HepG2 (cell line): ENCODE measurements around the gene PRRT1B. TPM values are rescaled to one million over a fixed set of nuclear protein-coding genes. Genes with fewer than 3 reads are reported as not detected.

ENCODE experiments used
- FOSL1 ChIP-seq: sonication (generic); formaldehyde crosslinking; IDR thresholded peaks from 2 replicates; pipeline ENCODE4 v1.9.0; 2021; ENCODE audit warnings: missing genetic modification reagents, borderline replicate concordance
- HOXA5 ChIP-seq: sonication (generic); formaldehyde crosslinking; IDR thresholded peaks from 2 replicates; pipeline ENCODE4 v1.4.0; 2020; ENCODE audit warnings: missing genetic modification reagents
- KMT2A ChIP-seq: sonication (generic); formaldehyde crosslinking; IDR thresholded peaks from 2 replicates; pipeline ENCODE4 v1.4.0; 2020; ENCODE audit warnings: missing genetic modification reagents
- MYNN ChIP-seq: sonication (generic); formaldehyde crosslinking; IDR thresholded peaks from 2 replicates; pipeline ENCODE4 v1.4.0; 2020; ENCODE audit warnings: mild to moderate bottlenecking, low read depth, missing genetic modification reagents
- NCOR1 ChIP-seq: fragments of 200-600 bp; sonication (generic); IDR thresholded peaks from 2 replicates; pipeline ENCODE4 v1.7.0; 2017; ENCODE audit warnings: antibody characterized with exemption, low read length, borderline replicate concordance
- NFIB ChIP-seq: sonication (generic); formaldehyde crosslinking; IDR thresholded peaks from 2 replicates; pipeline ENCODE4 v1.9.0; 2021; ENCODE audit warnings: missing genetic modification reagents, mild to moderate bottlenecking, borderline replicate concordance
- NONO ChIP-seq, 2 experiments: fragments of 450-650 bp in 1 of 2; sonication (generic) in 1 of 2; formaldehyde crosslinking in 1 of 2; IDR thresholded peaks in 1 of 2; conservative IDR thresholded peaks in 1 of 2; 2 replicates each; pipeline versions ENCODE4 v1.6.1 to v1.8.0; 2017 to 2022; ENCODE audit warnings: mild to moderate bottlenecking in 1 of 2, missing genetic modification reagents in 1 of 2, moderate library complexity in 1 of 2
- NR2F2 ChIP-seq: IDR thresholded peaks from 2 replicates; pipeline ENCODE4 v1.6.1; 2012; ENCODE audit warnings: low read depth, inconsistent platforms, borderline replicate concordance
- REL ChIP-seq: sonication (generic); formaldehyde crosslinking; conservative IDR thresholded peaks from 2 replicates; pipeline ENCODE4 v1.8.0; 2022; ENCODE audit warnings: mild to moderate bottlenecking, missing genetic modification reagents, moderate library complexity
- REST ChIP-seq, 2 experiments: IDR thresholded peaks; 2 replicates each; pipeline ENCODE4 v1.6.1; 2011 to 2012; ENCODE audit warnings: low read length in 2 of 2, borderline replicate concordance in 1 of 2, low read depth in 1 of 2, mild to moderate bottlenecking in 1 of 2, moderate library complexity in 1 of 2
- YY1 ChIP-seq: IDR thresholded peaks from 2 replicates; pipeline ENCODE4 v1.6.1; 2011; ENCODE audit warnings: low read length, low read depth, moderate library complexity, mild to moderate bottlenecking; ENCODE audit not compliant: insufficient read depth, insufficient replicate concordance
- ZKSCAN5 ChIP-seq: sonication (generic); formaldehyde crosslinking; IDR thresholded peaks from 2 replicates; pipeline ENCODE4 v1.5.1; 2020; ENCODE audit warnings: mild to moderate bottlenecking, missing genetic modification reagents
- ZNF235 ChIP-seq: sonication (generic); formaldehyde crosslinking; IDR thresholded peaks from 2 replicates; pipeline ENCODE4 v1.8.1; 2023; ENCODE audit warnings: mild to moderate bottlenecking, missing genetic modification reagents, borderline replicate concordance
- ZNF274 ChIP-seq: sonication (generic); formaldehyde crosslinking; IDR thresholded peaks from 2 replicates; pipeline ENCODE4 v1.5.1; 2020; ENCODE audit warnings: mild to moderate bottlenecking, missing genetic modification reagents
- ZNF317 ChIP-seq: sonication (generic); formaldehyde crosslinking; IDR thresholded peaks from 2 replicates; pipeline ENCODE4 v1.5.0; 2020; ENCODE audit warnings: mild to moderate bottlenecking, missing genetic modification reagents
- ZNF350 ChIP-seq: sonication (generic); formaldehyde crosslinking; IDR thresholded peaks from 2 replicates; pipeline ENCODE4 v1.4.0; 2020; ENCODE audit warnings: mild to moderate bottlenecking, low read depth, missing genetic modification reagents, borderline replicate concordance
- ZNF75D ChIP-seq: sonication (generic); formaldehyde crosslinking; IDR thresholded peaks from 2 replicates; pipeline ENCODE4 v1.8.1; 2023; ENCODE audit warnings: missing genetic modification reagents, mild to moderate bottlenecking, borderline replicate concordance
- ZUFSP ChIP-seq: sonication (generic); formaldehyde crosslinking; IDR thresholded peaks from 2 replicates; pipeline ENCODE4 v1.9.0; 2021; ENCODE audit warnings: missing genetic modification reagents, mild to moderate bottlenecking, borderline replicate concordance
- polyA plus RNA-seq, 8 experiments: library from polyadenylated mRNA; depleted of rRNA in 3 of 8; stranded (reverse) in 7 of 8; unstranded in 1 of 8; fragments of >200 nt; fragmentation: Illumina TruSeq in 4 of 8; extraction: Trizol in 4 of 8; gene quantifications; 2 replicates each; pipeline versions ENCODE4 v1.2.1 to v1.2.3, GENCODE V29; 2011 to 2016; ENCODE audit warnings: low read depth in 4 of 8, missing spikeins in 1 of 8, mixed read lengths in 1 of 8; ENCODE audit not compliant: insufficient read depth in 1 of 8
- total RNA-seq, 5 experiments: library from RNA; depleted of rRNA; stranded (reverse); fragments of >200 nt; fragmentation: Illumina TruSeq; extraction: Trizol; gene quantifications; 2 replicates each; pipeline ENCODE4 v1.2.3, GENCODE V29; 2016; ENCODE audit warnings: low read depth in 1 of 5
- TF ChIP-seq, protein P1 (sequence below): sonication (generic); formaldehyde crosslinking; IDR thresholded peaks from 2 replicates; pipeline ENCODE4 v1.4.0; 2020; ENCODE audit warnings: missing genetic modification reagents
- TF ChIP-seq, protein P2 (sequence below): sonication (generic); formaldehyde crosslinking; IDR thresholded peaks from 2 replicates; pipeline ENCODE4 v1.4.0; 2020; ENCODE audit warnings: missing genetic modification reagents

Gene PRRT1B
- total and polyA plus RNA-seq, 2 of the 13 experiments (the other 11 are each of a cell fraction or from before 2014, with no cell fraction given): not detected

GRCh38 chr9:131601683-131602181 is 56.4 kb downstream of the PRRT1B start (continued):
- no peak for TF ChIP-seq REST (IDR thresholded peaks at IDR 0.05; ENCODE audit: borderline replicate concordance in 1 of 2, low read depth in 1 of 2, low read length in 2 of 2)
- TF ChIP-seq ZNF350 (CRISPR knock-in tag): no peak; the same call in 1 of the 2 replicates
- TF ChIP-seq KMT2A (CRISPR knock-in tag): 0 out of 2 replicates have a peak, but pooled peaks have one; percentile 24
- TF ChIP-seq FOSL1 (CRISPR knock-in tag): no peak
- no peak for TF ChIP-seq ZKSCAN5
- TF ChIP-seq, protein P1, sequence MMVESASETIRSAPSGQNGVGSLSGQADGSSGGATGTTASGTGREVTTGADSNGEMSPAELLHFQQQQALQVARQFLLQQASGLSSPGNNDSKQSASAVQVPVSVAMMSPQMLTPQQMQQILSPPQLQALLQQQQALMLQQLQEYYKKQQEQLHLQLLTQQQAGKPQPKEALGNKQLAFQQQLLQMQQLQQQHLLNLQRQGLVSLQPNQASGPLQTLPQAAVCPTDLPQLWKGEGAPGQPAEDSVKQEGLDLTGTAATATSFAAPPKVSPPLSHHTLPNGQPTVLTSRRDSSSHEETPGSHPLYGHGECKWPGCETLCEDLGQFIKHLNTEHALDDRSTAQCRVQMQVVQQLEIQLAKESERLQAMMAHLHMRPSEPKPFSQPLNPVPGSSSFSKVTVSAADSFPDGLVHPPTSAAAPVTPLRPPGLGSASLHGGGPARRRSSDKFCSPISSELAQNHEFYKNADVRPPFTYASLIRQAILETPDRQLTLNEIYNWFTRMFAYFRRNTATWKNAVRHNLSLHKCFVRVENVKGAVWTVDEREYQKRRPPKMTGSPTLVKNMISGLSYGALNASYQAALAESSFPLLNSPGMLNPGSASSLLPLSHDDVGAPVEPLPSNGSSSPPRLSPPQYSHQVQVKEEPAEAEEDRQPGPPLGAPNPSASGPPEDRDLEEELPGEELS: peak; percentile 80
- no peak for TF ChIP-seq NFIB (CRISPR knock-in tag)
- TF ChIP-seq NCOR1: peak; percentile 56; the same call in 1 of the 2 replicates
- 0 out of 2 replicates have a peak, but pooled peaks have one; percentile 26 for TF ChIP-seq HOXA5
- TF ChIP-seq MYNN (CRISPR knock-in tag): no peak
- TF ChIP-seq YY1: no peak
- 0 out of 2 replicates have a peak, but pooled peaks have one; percentile 14 for TF ChIP-seq ZNF274 (CRISPR knock-in tag)
- no peak for TF ChIP-seq ZNF75D (CRISPR knock-in tag)
- no peak for TF ChIP-seq NONO (IDR thresholded peaks at IDR 0.05)
- TF ChIP-seq NONO (CRISPR knock-in tag; conservative IDR thresholded peaks at IDR 0.05): no peak; the same call in 1 of the 2 replicates
- 0 out of 2 replicates have a peak, but pooled peaks have one; percentile 47 for TF ChIP-seq ZNF317 (CRISPR knock-in tag)
- no peak for TF ChIP-seq REL
- TF ChIP-seq ZUFSP: no peak
- TF ChIP-seq ZNF235: no peak
- no peak for TF ChIP-seq NR2F2
- TF ChIP-seq, protein P2, sequence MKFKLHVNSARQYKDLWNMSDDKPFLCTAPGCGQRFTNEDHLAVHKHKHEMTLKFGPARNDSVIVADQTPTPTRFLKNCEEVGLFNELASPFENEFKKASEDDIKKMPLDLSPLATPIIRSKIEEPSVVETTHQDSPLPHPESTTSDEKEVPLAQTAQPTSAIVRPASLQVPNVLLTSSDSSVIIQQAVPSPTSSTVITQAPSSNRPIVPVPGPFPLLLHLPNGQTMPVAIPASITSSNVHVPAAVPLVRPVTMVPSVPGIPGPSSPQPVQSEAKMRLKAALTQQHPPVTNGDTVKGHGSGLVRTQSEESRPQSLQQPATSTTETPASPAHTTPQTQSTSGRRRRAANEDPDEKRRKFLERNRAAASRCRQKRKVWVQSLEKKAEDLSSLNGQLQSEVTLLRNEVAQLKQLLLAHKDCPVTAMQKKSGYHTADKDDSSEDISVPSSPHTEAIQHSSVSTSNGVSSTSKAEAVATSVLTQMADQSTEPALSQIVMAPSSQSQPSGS (CRISPR knock-in tag): peak; percentile 19; the same call in 1 of the 2 replicates
